ENCODE data around the gene CADM2.

DNA sequence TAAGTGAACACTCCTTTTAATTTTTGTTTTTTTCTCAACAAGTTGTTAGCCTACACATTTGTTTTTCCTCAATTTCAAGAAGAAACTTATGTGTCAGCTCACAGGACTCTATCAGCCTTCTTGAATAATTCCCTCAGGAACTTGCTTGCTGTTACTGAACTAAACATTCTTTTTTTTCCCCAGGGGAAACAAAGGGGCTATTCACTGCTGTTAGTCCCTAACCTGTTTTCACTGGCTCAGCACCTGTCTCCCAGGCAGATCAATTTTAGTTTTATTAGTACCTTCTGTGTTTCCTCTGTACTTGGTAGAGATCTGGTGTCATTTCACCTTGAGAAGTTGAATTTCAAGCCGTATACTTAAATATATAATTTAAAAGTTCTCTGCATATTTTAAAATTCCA lies 644.6 kb downstream of the CADM2 start:
- TF ChIP-seq EZH2 (IDR thresholded peaks at IDR 0.05) (no peak), POLR2AphosphoS5 (IDR thresholded peaks at IDR 0.05; ENCODE audit: borderline replicate concordance, low read depth, low read length) (no peak)

All from SK-N-MC (cell line).